ENCODE data around the gene BCL6. TPM values are rescaled to one million over a fixed set of nuclear protein-coding genes. Genes with fewer than 3 reads are reported as not detected.

Gene BCL6
- total RNA-seq, 1 experiment from 2014 or later = 8.1 TPM

DNA sequence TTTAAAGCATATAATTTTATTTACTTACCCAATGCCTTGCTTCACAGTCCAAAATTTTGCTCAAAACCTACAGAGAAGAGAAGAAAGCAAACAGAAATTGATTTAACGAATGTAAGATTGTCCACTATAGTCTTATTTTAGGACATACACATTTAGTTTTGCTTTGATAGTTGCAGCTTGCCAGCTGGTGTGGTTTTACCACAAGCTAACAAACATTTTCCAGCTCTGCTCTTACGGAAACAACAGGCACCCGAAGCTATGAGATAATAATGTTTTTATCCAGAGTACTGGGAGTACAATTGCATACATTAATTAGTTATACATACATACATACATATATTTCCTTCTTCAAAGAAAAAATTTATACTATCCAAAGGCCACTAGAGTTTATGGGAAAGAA, 10.4 kb downstream of the BCL6 start:
- in situ Hi-C loops (cut with HindIII; ENCODE audit: low pct_unique_long_range_greater_than_20kb, low sequenced_read_pairs) = loop anchor here (25.0 kb wide), 1 partner anchor 677 kb away; no protein-coding TSS in a partner anchor
- DNase-seq (ENCODE audit: low read depth, low spot score) = no peak

GRCh38 chr3:187733371-187733770, 11.9 kb downstream of the BCL6 start:
- no peak for DNase-seq (ENCODE audit: low read depth, low spot score)
- in situ Hi-C loops (cut with HindIII; ENCODE audit: low pct_unique_long_range_greater_than_20kb, low sequenced_read_pairs) = loop anchor here (25.0 kb wide), 1 partner anchor 679 kb away; no protein-coding TSS in a partner anchor

DNA sequence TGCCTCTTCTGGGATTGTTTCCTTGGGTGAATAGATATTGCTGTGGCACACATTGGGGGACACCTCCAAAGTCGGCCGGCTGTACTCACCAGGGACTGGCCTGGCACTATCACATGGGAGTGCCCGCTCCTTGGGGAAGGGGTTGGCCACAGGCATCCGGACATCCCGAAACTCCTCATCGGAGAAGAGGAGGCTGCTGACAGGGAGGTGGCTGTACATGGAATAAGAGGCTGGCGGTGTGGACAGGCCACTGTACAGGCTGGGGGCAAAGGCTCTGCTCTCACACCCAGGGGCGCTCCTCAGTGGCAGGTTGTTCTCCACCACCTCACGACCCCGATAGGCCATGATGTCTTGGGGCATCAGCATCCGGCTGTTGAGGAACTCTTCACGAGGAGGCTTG, 15.7 kb downstream of the BCL6 start:
- in situ Hi-C loops (cut with HindIII; ENCODE audit: low pct_unique_long_range_greater_than_20kb, low sequenced_read_pairs) = loop anchor here (25.0 kb wide), 1 partner anchor 683 kb away; no protein-coding TSS in a partner anchor
- DNase-seq (ENCODE audit: low read depth, low spot score) = no peak

DNA sequence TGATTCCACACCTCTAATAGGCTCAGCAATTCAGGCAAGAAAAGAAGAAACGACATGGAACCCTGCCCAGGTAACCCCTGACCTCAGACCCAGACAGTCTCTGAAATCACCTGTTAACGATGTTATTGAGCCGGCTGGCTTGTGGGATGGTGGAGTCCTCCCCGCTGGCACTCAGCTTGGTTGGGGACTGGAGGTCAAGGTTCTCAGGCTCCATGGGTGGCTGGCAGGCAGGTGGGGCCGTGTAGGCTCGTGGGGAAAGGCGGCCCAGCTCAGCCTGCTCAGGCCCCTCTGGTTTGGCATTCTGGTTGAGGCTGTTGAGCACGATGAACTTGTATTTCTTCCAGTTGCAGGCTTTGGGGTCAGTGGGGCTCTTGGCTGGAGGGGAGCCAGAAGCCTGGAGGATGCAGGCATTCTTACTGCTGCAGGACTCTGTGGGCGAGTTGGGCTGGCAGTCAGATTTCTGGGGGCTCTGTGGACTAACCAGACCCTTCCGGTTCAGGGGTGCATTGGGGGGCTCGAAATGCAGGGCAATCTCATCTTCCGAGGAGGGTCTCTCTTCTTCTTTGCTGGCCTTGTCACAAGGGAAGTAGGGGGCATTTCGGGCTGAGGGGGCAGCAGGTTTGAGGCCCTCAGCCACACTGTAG, 16.2 kb downstream of the BCL6 start:
- DNase-seq (ENCODE audit: low read depth, low spot score) = no peak
- in situ Hi-C loops (cut with HindIII; ENCODE audit: low pct_unique_long_range_greater_than_20kb, low sequenced_read_pairs) = loop anchor here (25.0 kb wide), 1 partner anchor 683 kb away; no protein-coding TSS in a partner anchor

DNA sequence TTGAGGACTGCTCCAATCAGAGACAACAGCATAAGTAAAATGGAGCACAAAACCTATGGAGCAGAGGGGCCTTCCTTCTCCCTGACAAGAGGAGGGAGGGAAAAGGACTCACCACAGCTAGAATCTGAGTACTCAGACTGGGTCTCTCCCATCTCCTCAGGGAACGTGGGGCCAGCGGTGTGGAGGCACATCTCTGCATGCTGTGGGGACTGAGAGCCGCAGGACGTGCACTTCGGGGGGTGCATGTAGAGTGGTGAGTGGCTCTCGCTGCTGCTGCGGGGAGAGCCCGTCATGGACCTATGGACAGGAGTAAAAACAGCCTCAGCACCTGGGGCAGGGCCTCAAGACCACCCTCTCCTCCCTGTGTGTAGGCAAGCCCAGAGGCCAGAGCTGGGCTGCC, 17.0 kb downstream of the BCL6 start:
- no peak for DNase-seq (ENCODE audit: low read depth, low spot score)
- in situ Hi-C loops (cut with HindIII; ENCODE audit: low pct_unique_long_range_greater_than_20kb, low sequenced_read_pairs) = loop anchor here (25.0 kb wide), 1 partner anchor 684 kb away; no protein-coding TSS in a partner anchor

DNA sequence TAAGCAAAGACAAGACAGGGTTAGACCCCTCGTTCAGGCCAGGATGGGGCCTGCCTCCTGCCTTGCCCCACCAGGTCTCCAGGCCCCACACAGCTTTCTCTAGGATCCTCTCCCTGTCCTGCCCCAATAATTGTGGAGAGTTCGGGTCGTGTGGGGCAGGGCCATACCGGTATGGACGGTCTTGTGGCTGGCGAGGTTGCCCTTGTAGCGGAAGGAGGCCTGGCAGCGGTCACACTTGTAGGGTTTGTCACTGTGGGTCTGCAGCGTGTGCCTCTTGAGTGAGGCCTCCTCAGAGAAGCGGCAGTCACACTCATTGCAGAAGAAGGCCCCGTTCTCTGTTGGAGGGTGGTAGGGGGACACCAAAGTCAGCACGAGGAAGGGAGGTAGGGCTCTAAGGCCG, 18.7 kb downstream of the BCL6 start:
- DNase-seq (ENCODE audit: low read depth, low spot score) = no peak
- in situ Hi-C loops (cut with HindIII; ENCODE audit: low pct_unique_long_range_greater_than_20kb, low sequenced_read_pairs) = loop anchor here (25.0 kb wide), 1 partner anchor 686 kb away; no protein-coding TSS in a partner anchor

GRCh38 chr3:187725653-187726370, 19.5 kb downstream of the BCL6 start:
- in situ Hi-C loops (cut with HindIII; ENCODE audit: low pct_unique_long_range_greater_than_20kb, low sequenced_read_pairs) = loop anchor here (25.0 kb wide), 1 partner anchor 686 kb away; no protein-coding TSS in a partner anchor

GRCh38 chr3:187725224-187725623, 20.0 kb downstream of the BCL6 start:
- in situ Hi-C loops (cut with HindIII; ENCODE audit: low pct_unique_long_range_greater_than_20kb, low sequenced_read_pairs) = loop anchor here (25.0 kb wide), 1 partner anchor 687 kb away; no protein-coding TSS in a partner anchor
- no peak for DNase-seq (ENCODE audit: low read depth, low spot score)

More at GRCh38 chr3:187725653-187726370, 19.5 kb downstream of the BCL6 start:
- no peak for DNase-seq (ENCODE audit: low read depth, low spot score)

- in situ Hi-C loops (cut with HindIII; ENCODE audit: low pct_unique_long_range_greater_than_20kb, low sequenced_read_pairs) = no loop called here
- DNase-seq (ENCODE audit: low read depth, low spot score) = no peak
Observed at GRCh38 chr3:187722206-187722612, 23.1 kb downstream of the BCL6 start.

DNA sequence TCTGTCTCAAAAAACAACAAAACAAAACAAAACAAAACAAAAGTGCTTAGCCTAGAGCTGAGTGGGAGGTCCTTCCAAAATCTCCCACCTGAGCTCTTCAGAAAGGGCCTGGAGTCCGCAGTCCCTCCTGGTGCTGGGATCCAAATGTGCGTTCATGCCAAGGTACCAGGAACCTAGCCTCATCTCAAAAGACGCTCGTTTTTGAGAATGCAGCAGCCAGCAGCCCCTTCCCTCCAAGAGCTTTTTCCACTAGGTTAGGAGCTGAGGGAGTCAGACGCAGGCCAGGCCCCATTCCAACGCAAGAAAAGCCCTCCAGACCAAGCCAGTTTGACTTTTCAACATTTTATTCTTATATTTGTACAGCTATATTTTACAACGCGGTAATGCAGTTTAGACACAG, 24.2 kb downstream of the BCL6 start:
- DNase-seq (ENCODE audit: low read depth, low spot score) = no peak
- in situ Hi-C loops (cut with HindIII; ENCODE audit: low pct_unique_long_range_greater_than_20kb, low sequenced_read_pairs) = no loop called here

DNA sequence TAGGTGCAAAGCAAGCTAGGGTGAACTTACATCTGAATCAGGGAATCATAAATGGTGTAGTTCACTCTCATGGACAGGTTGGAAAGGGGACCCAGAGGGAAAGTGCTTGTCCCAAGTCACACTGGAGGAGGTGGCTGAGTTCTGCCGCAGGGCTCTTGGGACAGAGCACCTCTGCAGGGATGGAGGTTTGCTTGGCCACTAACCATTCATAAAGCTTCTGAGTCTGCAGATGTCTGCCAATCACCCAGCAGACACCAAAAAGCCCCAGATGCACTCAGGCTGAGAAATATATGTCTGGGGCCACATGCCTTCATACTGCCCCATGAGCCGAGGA, 25.0 kb downstream of the BCL6 start:
- no peak for DNase-seq (ENCODE audit: low read depth, low spot score)
- in situ Hi-C loops (cut with HindIII; ENCODE audit: low pct_unique_long_range_greater_than_20kb, low sequenced_read_pairs) = no loop called here

DNA sequence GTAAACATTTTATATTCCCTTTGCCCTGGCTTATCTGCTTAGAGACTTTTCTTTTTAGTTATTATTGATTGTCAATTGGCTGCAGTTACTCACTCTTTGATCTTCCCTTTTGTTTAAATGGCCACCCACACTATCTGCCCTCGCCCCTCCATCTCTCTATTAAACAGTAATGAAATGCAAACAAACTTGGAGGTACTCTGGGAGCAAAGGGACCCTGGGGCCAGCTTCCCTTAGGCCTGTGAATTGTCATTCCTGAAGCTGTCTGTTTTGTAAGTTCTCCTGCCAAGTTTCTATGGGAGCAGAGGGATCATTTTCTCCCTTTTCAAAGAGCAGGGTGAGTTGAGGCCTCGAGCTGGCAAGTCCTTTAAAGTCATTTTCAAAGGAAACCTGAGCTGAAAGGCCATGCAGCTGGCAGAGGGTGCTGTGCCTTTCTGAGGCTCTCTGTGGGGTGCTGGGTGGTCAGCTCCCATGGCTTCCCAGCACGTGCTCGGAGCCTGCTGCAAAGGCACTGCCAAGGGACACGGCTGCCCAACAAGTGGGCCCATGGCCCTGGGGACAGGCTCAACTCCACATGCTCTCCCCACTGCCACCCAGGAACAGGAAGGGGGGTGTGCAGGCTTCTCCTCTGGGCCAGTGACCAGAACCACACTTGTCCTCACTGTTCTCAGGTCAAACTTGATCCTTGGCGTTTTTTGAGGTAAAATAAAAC, 25.5 kb downstream of the BCL6 start:
- in situ Hi-C loops (cut with HindIII; ENCODE audit: low pct_unique_long_range_greater_than_20kb, low sequenced_read_pairs) = no loop called here
- DNase-seq (ENCODE audit: low read depth, low spot score) = no peak

DNA sequence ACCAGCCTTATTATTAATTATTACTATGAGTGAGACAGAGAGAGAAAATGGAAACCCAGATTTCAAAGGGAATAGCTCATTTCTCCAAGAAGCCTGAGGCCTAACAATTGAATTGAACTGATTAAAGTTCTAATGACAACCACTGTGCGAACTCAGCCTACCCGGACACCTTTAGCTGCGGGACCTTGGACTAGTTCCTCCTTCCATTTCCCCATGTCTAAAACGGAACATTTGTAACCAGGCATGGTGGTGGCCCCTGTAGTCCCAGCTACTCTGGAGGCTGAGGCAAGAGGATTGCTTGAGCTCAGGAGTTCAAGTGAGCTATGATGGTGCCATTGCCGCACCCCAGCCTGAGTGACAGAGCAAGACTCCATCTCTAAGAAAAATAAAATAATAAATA, 26.5 kb downstream of the BCL6 start:
- in situ Hi-C loops (cut with HindIII; ENCODE audit: low pct_unique_long_range_greater_than_20kb, low sequenced_read_pairs) = no loop called here
- no peak for DNase-seq (ENCODE audit: low read depth, low spot score)

DNA sequence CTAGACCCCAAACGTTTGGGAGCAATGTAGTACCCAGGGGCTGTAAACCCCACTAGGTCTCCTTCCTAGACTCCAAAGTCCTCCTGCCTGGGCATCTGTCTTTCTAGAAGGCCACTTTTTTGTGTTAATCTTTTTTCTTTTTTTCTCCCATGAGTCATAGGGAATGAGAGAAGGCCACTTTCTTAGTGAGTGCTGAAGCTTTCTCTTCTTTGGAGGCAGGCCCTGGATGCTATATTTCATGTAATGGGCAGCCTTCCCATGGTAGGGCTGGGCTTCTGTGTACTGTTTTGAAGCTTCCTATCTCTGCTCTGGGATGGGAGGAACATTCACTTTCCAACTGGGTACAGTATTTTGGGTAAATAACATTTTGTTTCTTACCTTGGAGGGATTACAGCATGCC, 27.7 kb downstream of the BCL6 start:
- DNase-seq (ENCODE audit: low read depth, low spot score) = no peak
- in situ Hi-C loops (cut with HindIII; ENCODE audit: low pct_unique_long_range_greater_than_20kb, low sequenced_read_pairs) = no loop called here

GRCh38 chr3:187714404-187714979, 30.8 kb downstream of the BCL6 start:
- in situ Hi-C loops (cut with HindIII; ENCODE audit: low pct_unique_long_range_greater_than_20kb, low sequenced_read_pairs) = no loop called here
- DNase-seq (ENCODE audit: low read depth, low spot score) = peak; percentile 86

GRCh38 chr3:187713504-187713903, 31.8 kb downstream of the BCL6 start:
- peak; percentile 77 for DNase-seq (ENCODE audit: low read depth, low spot score)
- in situ Hi-C loops (cut with HindIII; ENCODE audit: low pct_unique_long_range_greater_than_20kb, low sequenced_read_pairs) = no loop called here

- peak; percentile 52 for DNase-seq (ENCODE audit: low read depth, low spot score)
- in situ Hi-C loops (cut with HindIII; ENCODE audit: low pct_unique_long_range_greater_than_20kb, low sequenced_read_pairs) = no loop called here
Observed at GRCh38 chr3:187709155-187709554, 36.1 kb downstream of the BCL6 start.

DNA sequence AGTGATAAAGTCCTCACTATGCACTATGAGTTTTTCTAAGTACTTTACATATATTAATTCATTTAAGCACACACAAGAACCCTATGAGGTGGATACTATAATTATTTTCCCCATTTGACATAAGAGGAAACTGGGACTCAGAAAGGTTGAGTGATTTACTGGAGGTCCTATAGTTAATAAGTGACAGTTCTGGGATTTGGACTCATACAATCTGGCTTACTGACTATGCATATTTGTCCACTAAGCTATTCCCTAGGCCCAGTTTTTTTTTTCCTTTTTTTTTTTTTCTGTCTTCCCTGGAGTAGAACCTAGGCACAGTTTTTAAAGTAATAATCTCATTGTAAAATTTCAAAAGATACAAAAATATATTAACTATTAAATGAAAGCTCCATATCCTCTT, 36.6 kb downstream of the BCL6 start:
- in situ Hi-C loops (cut with HindIII; ENCODE audit: low pct_unique_long_range_greater_than_20kb, low sequenced_read_pairs) = no loop called here
- DNase-seq (ENCODE audit: low read depth, low spot score) = no peak

Data from SK-MEL-5 (cell line).